ENCODE measurements around the gene DSPP. TPM values are rescaled to one million over a fixed set of nuclear protein-coding genes. Genes with fewer than 3 reads are reported as not detected.

DSPP gene
- total RNA-seq, 1 experiment from 2014 or later = not detected

- H3K27ac Mint-ChIP-seq = no peak overlapping the region
- no peaks in the 10 kb centered on the region for H3K36me3 Mint-ChIP-seq (ENCODE audit: insufficient read depth in 1 of 3, low read depth in 3 of 3)
- H3K18ac ChIP-seq (ENCODE audit: insufficient read length, low read depth, low read length) = no peak overlapping the region
- no peak overlapping the region for H2BK20ac ChIP-seq (ENCODE audit: low read depth, low read length, poor library complexity, severe bottlenecking)
- no peak overlapping the region for H3K4ac ChIP-seq (ENCODE audit: low read depth, low read length)
- no peak for DNase-seq
- no peak overlapping the region for H2BK5ac ChIP-seq (ENCODE audit: insufficient read length, low read length)
- H3K14ac ChIP-seq (ENCODE audit: insufficient read depth, low read length) = no peak overlapping the region
- TF ChIP-seq, protein P1, sequence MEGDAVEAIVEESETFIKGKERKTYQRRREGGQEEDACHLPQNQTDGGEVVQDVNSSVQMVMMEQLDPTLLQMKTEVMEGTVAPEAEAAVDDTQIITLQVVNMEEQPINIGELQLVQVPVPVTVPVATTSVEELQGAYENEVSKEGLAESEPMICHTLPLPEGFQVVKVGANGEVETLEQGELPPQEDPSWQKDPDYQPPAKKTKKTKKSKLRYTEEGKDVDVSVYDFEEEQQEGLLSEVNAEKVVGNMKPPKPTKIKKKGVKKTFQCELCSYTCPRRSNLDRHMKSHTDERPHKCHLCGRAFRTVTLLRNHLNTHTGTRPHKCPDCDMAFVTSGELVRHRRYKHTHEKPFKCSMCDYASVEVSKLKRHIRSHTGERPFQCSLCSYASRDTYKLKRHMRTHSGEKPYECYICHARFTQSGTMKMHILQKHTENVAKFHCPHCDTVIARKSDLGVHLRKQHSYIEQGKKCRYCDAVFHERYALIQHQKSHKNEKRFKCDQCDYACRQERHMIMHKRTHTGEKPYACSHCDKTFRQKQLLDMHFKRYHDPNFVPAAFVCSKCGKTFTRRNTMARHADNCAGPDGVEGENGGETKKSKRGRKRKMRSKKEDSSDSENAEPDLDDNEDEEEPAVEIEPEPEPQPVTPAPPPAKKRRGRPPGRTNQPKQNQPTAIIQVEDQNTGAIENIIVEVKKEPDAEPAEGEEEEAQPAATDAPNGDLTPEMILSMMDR (conservative IDR thresholded peaks at IDR 0.05) = no peak
- no peak overlapping the region for H3T11ph ChIP-seq (ENCODE audit: low read length)
- no peak overlapping the region for H3K4me3 Mint-ChIP-seq
- H4K20me1 ChIP-seq (ENCODE audit: control insufficient read depth, insufficient read depth, insufficient read length) = no peaks in the 10 kb centered on the region
- H2BK12ac ChIP-seq (ENCODE audit: insufficient read length, low read depth, low read length) = no peak overlapping the region
- no peaks in the 10 kb centered on the region for H3K79me2 ChIP-seq (ENCODE audit: insufficient read depth, low read length)
- no peak overlapping the region for H3K56ac ChIP-seq (ENCODE audit: insufficient read length, low read depth, low read length)
- no peak overlapping the region for H4K5ac ChIP-seq (ENCODE audit: insufficient read length, low read depth, low read length)
- peaks cover 6 to 18% of the 10 kb centered on the region in 2 experiments for H3K4me1 Mint-ChIP-seq
- H4K8ac ChIP-seq (replicated peaks; ENCODE audit: insufficient read length, low read depth, low read length) = no peak overlapping the region
- H2BK120ac ChIP-seq (ENCODE audit: low read depth, low read length, poor library complexity, severe bottlenecking) = no peak overlapping the region
- no peak overlapping the region for H3K9ac ChIP-seq (ENCODE audit: extremely low read depth, insufficient read length, low read length)
- H3K79me1 ChIP-seq (ENCODE audit: insufficient read depth, low read depth, low read length, poor library complexity, severe bottlenecking) = no peaks in the 10 kb centered on the region
- peaks cover 3% of the 10 kb centered on the region for H3K4me1 ChIP-seq (ENCODE audit: insufficient read depth, low read length)
- no peak overlapping the region for H2BK15ac ChIP-seq (ENCODE audit: low read depth, low read length)
- no peak overlapping the region for H3K23ac ChIP-seq (ENCODE audit: insufficient read length, low read depth, low read length)
- H3K9me3 Mint-ChIP-seq = peaks cover 0 to 5% of the 10 kb centered on the region in 2 experiments; a peak in 1 of 5 replicates
- no peak overlapping the region for H2AK5ac ChIP-seq (ENCODE audit: insufficient read length, low read length)
- no peak overlapping the region for H3K4me2 ChIP-seq (ENCODE audit: insufficient read depth, insufficient read length, low read length)
- no peaks in the 10 kb centered on the region for H3K27me3 ChIP-seq (ENCODE audit: insufficient read depth, low read length)
- no peak overlapping the region for H3K27ac ChIP-seq (ENCODE audit: insufficient read length, low read depth, low read length)
- H4K91ac ChIP-seq (ENCODE audit: insufficient read length, low read depth, low read length) = no peak overlapping the region
- no peaks in the 10 kb centered on the region for H3K9me3 ChIP-seq (ENCODE audit: control insufficient read depth, low read depth, low read length)
- H2AFZ ChIP-seq (ENCODE audit: low read length) = no peak overlapping the region
- no peaks in the 10 kb centered on the region for H3K23me2 ChIP-seq (ENCODE audit: insufficient read length, low read depth, low read length, poor library complexity, severe bottlenecking)
- H3K27me3 Mint-ChIP-seq (ENCODE audit: low read depth) = no peaks in the 10 kb centered on the region
These were observed 32.3 kb upstream of the DSPP start for GRCh38 chr4:87575983-87576382.
